Caco-2 (cell line): ENCODE measurements around the gene GFAP. TPM values are rescaled to one million over a fixed set of nuclear protein-coding genes. Genes with fewer than 3 reads are reported as not detected.

Source experiments
- BruUV-seq: library from RNA; stranded (reverse); fragments of 400-500 nt; replicated peaks from 2 replicates; lab custom pipeline; 2021; lab: Mats Ljungman, UMichigan
- CTCF ChIA-PET: fragments of 300-600 bp; sonication (Branson Sonifier 250); formaldehyde crosslinking; loops from one replicate; lab custom pipeline; 2022; ENCODE audit warnings: antibody characterized with exemption; lab: Charles Lee
- POLR2A ChIA-PET: fragments of 300-600 bp; sonication (Branson Sonifier 250); formaldehyde crosslinking; loops from one replicate; lab custom pipeline; 2022; ENCODE audit warnings: antibody characterized with exemption; lab: Charles Lee
- DNase-seq, 2 experiments: peaks; one replicate each; pipeline versions ENCODE4 v3.0.0 to v3.0.0-alpha.2; 2020 to 2022
- H3K27me3 ChIP-seq: replicated peaks from 2 replicates; pipeline ENCODE4 v1.6.0; 2011; ENCODE audit warnings: low read length; ENCODE audit not compliant: control insufficient read depth, insufficient read depth
- H3K36me3 ChIP-seq: 2 replicates; pipeline ENCODE4 v1.5.1; 2011; ENCODE audit warnings: low read length; ENCODE audit not compliant: control insufficient read depth, insufficient read depth
- H3K4me1 ChIP-seq: fragments of 250-450 bp; sonication (Bioruptor Pico); 2 replicates; pipeline ENCODE4 v1.5.1; 2020; ENCODE audit warnings: mild to moderate bottlenecking
- H3K4me3 ChIP-seq: 2 replicates; pipeline ENCODE4 v1.5.1; 2011; ENCODE audit warnings: low read depth, mild to moderate bottlenecking, control low read depth, low read length
- H3K9me3 ChIP-seq: fragments of 250-450 bp; sonication (Bioruptor Pico); 2 replicates; pipeline ENCODE4 v1.5.1; 2020; ENCODE audit warnings: mild to moderate bottlenecking, moderate library complexity
- H3K27ac Mint-ChIP-seq: one replicate; pipeline ENCODE4 v1.8.0; 2022; ENCODE audit warnings: mixed read lengths; ENCODE audit not compliant: unreplicated experiment
- H3K27me3 Mint-ChIP-seq: one replicate; pipeline ENCODE4 v1.8.0; 2022; ENCODE audit warnings: mixed read lengths; ENCODE audit not compliant: insufficient read depth, unreplicated experiment
- H3K36me3 Mint-ChIP-seq: one replicate; pipeline ENCODE4 v1.8.0; 2022; ENCODE audit warnings: mild to moderate bottlenecking, mixed read lengths; ENCODE audit not compliant: insufficient read depth, unreplicated experiment
- H3K4me1 Mint-ChIP-seq: one replicate; pipeline ENCODE4 v1.8.0; 2022; ENCODE audit warnings: low read depth, mixed read lengths; ENCODE audit not compliant: unreplicated experiment
- H3K4me3 Mint-ChIP-seq: one replicate; pipeline ENCODE4 v1.8.0; 2022; ENCODE audit warnings: mild to moderate bottlenecking, moderate library complexity, mixed read lengths; ENCODE audit not compliant: unreplicated experiment
- H3K9me3 Mint-ChIP-seq: one replicate; pipeline ENCODE4 v1.8.0; 2022; ENCODE audit warnings: mixed read lengths; ENCODE audit not compliant: unreplicated experiment
- intact Hi-C: fragments of 100-400 bp; cut with micrococcal nuclease; formaldehyde crosslinking; loops from one replicate; pipeline ENCODE4 v1.10.0; 2022; ENCODE audit not compliant: unreplicated experiment
- total RNA-seq: library from RNA; stranded (reverse); gene quantifications from 2 replicates; pipeline ENCODE4 v1.2.3, GENCODE V29; 2022
- TF ChIP-seq, protein P1 (sequence below), 2 experiments: fragments of 200-600 bp in 1 of 2; IDR thresholded peaks; 1 replicate in 1 of 2; 2 replicates in 1 of 2; pipeline versions ENCODE4 v1.5.1 to v1.8.0; 2011 to 2022; ENCODE audit warnings: antibody characterized with exemption in 1 of 2, control low read depth in 1 of 2, inconsistent platforms in 1 of 2, low read depth in 1 of 2, low read length in 1 of 2, mild to moderate bottlenecking in 1 of 2, moderate library complexity in 1 of 2; ENCODE audit not compliant: insufficient read depth in 1 of 2, severe bottlenecking in 1 of 2, unreplicated experiment in 1 of 2

The GFAP gene
- total RNA-seq, 1 experiment from 2014 or later, result not detected

GRCh38 chr17:44930667-44931066 is 15.4 kb upstream of the GFAP start:
- no peaks in the 10 kb centered on the region for H3K9me3 Mint-ChIP-seq
- no peaks in the 10 kb centered on the region for H3K9me3 ChIP-seq
- no peak overlapping the region for H3K27ac Mint-ChIP-seq
- intact Hi-C loops, result no loop called here
- no peaks in the 10 kb centered on the region for H3K27me3 ChIP-seq
- no peaks in the 10 kb centered on the region for H3K4me1 Mint-ChIP-seq
- DNase-seq, result peak in 1 of 2 experiments; percentile 14
- no peak overlapping the region for H3K4me3 Mint-ChIP-seq
- H3K36me3 ChIP-seq, result peaks cover 8% of the 10 kb centered on the region
- no peaks in the 10 kb centered on the region for H3K27me3 Mint-ChIP-seq
- H3K4me3 ChIP-seq, result no peak overlapping the region
- BruUV-seq, result no TSS peak
- POLR2A ChIA-PET, result no interaction called here
- CTCF ChIA-PET, result interaction anchor here (1.0 kb wide), 1 partner anchor 10 kb away, joined by 3 read pairs; no protein-coding TSS in a partner anchor
- H3K36me3 Mint-ChIP-seq, result peaks cover 79% of the 10 kb centered on the region
- H3K4me1 ChIP-seq, result no peaks in the 10 kb centered on the region
- TF ChIP-seq, protein P1, sequence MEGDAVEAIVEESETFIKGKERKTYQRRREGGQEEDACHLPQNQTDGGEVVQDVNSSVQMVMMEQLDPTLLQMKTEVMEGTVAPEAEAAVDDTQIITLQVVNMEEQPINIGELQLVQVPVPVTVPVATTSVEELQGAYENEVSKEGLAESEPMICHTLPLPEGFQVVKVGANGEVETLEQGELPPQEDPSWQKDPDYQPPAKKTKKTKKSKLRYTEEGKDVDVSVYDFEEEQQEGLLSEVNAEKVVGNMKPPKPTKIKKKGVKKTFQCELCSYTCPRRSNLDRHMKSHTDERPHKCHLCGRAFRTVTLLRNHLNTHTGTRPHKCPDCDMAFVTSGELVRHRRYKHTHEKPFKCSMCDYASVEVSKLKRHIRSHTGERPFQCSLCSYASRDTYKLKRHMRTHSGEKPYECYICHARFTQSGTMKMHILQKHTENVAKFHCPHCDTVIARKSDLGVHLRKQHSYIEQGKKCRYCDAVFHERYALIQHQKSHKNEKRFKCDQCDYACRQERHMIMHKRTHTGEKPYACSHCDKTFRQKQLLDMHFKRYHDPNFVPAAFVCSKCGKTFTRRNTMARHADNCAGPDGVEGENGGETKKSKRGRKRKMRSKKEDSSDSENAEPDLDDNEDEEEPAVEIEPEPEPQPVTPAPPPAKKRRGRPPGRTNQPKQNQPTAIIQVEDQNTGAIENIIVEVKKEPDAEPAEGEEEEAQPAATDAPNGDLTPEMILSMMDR (IDR thresholded peaks at IDR 0.05; ENCODE audit: insufficient read depth in 1 of 2, low read depth in 1 of 2, low read length in 1 of 2, severe bottlenecking in 1 of 2, unreplicated experiment in 1 of 2), result no peak

- intact Hi-C loops, result no loop called here
- ChIA-PET POLR2A (no interaction called here), CTCF (no interaction called here)
- Mint-ChIP-seq H3K4me1 (no peaks in the 10 kb centered on the region), H3K27ac (no peak overlapping the region), H3K36me3 (peaks cover 78% of the 10 kb centered on the region), H3K9me3 (no peaks in the 10 kb centered on the region), H3K27me3 (no peaks in the 10 kb centered on the region), H3K4me3 (no peak overlapping the region)
- TF ChIP-seq, protein P1 (IDR thresholded peaks at IDR 0.05; ENCODE audit: insufficient read depth in 1 of 2, low read depth in 1 of 2, low read length in 1 of 2, severe bottlenecking in 1 of 2, unreplicated experiment in 1 of 2), result no peak
- no peaks in the 10 kb centered on the region for H3K9me3 ChIP-seq
- H3K4me1 ChIP-seq, result no peaks in the 10 kb centered on the region
- BruUV-seq, result no TSS peak
- no peak overlapping the region for H3K4me3 ChIP-seq
- peak in 1 of 2 experiments; percentile 31 for DNase-seq
- H3K27me3 ChIP-seq, result no peaks in the 10 kb centered on the region
- peaks cover 8% of the 10 kb centered on the region for H3K36me3 ChIP-seq
Observed at GRCh38 chr17:44928950-44929720, 13.8 kb upstream of the GFAP start.

DNA sequence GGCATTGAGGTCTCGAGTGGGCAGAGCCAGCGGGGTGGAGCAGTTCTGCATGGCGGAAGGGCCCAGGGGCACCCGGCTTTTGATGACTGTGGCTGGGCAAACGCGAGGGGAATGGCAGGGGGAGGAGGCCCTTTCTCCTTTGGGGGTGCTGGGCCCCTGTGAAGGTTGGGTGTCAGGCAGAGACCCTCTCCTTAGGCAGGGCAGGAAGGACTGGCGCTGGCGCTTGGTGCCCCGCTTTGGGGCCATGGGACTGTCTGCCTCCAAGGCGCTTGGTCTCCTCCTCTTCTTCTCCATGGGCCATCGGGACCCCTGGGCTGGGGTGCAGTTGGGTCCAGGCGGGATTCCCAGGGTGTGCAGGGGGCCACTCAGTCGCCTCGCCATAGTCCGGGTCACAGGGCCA is 12.8 kb upstream of the GFAP start:
- Histone ChIP-seq H3K4me3 (no peak overlapping the region), H3K36me3 (peaks cover 8% of the 10 kb centered on the region), H3K27me3 (no peaks in the 10 kb centered on the region), H3K4me1 (no peaks in the 10 kb centered on the region), H3K9me3 (no peaks in the 10 kb centered on the region)
- BruUV-seq, result no TSS peak
- peak in 1 of 2 experiments; percentile 23 for DNase-seq
- TF ChIP-seq, protein P1 (IDR thresholded peaks at IDR 0.05; ENCODE audit: insufficient read depth in 1 of 2, low read depth in 1 of 2, low read length in 1 of 2, severe bottlenecking in 1 of 2, unreplicated experiment in 1 of 2), result no peak
- Mint-ChIP-seq H3K27me3 (no peaks in the 10 kb centered on the region), H3K27ac (no peak overlapping the region), H3K4me1 (no peaks in the 10 kb centered on the region), H3K4me3 (no peak overlapping the region), H3K9me3 (no peaks in the 10 kb centered on the region), H3K36me3 (peaks cover 74% of the 10 kb centered on the region)
- ChIA-PET POLR2A (no interaction called here), CTCF (no interaction called here)
- intact Hi-C loops, result no loop called here
